Gastrocnemius medialis (tissue), 4 donors: Measurements from ENCODE around the gene LYPLA2.

ENCODE experiments used
- POLR2A ChIP-seq, 2 donors: fragments of 450-650 bp; IDR thresholded peaks; one replicate each; pipeline ENCODE4 v1.6.1; 2017; ENCODE audit warnings: antibody characterized with exemption in 2 of 2, mild to moderate bottlenecking in 2 of 2, moderate library complexity in 2 of 2
- TF ChIP-seq, protein P1 (sequence below), 5 experiments: fragments of 450-650 bp in 3 of 5; fragments of 200-600 bp in 2 of 5; sonication (generic) in 2 of 5; IDR thresholded peaks in 4 of 5; conservative IDR thresholded peaks in 1 of 5; 1 replicate in 4 of 5; 2 replicates in 1 of 5; pipeline ENCODE4 v1.5.1; 2016 to 2019; ENCODE audit warnings: antibody characterized with exemption in 5 of 5, mild to moderate bottlenecking in 3 of 5, moderate library complexity in 3 of 5

DNA sequence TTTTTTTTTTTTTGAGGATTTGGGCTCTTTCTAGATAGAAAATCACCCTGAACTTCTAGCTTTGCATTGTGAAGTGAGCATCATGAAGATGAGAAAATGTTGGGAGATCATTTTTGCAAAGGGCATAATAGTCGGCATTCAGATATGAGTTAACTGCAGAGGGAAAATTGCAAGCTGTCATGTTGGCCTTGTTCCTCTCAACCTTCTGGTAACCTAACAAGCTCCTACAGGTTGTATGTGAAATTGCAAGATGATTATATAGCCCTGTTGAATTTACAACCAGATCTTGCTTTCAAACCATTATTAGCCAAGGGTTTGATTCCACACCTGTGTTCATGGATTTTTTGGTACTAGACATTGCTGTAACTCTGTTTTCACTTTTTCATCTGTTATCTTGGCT is 45.4 kb upstream of the LYPLA2 start:
- TF ChIP-seq POLR2A (IDR thresholded peaks at IDR 0.05) = no peak
- TF ChIP-seq, protein P1, sequence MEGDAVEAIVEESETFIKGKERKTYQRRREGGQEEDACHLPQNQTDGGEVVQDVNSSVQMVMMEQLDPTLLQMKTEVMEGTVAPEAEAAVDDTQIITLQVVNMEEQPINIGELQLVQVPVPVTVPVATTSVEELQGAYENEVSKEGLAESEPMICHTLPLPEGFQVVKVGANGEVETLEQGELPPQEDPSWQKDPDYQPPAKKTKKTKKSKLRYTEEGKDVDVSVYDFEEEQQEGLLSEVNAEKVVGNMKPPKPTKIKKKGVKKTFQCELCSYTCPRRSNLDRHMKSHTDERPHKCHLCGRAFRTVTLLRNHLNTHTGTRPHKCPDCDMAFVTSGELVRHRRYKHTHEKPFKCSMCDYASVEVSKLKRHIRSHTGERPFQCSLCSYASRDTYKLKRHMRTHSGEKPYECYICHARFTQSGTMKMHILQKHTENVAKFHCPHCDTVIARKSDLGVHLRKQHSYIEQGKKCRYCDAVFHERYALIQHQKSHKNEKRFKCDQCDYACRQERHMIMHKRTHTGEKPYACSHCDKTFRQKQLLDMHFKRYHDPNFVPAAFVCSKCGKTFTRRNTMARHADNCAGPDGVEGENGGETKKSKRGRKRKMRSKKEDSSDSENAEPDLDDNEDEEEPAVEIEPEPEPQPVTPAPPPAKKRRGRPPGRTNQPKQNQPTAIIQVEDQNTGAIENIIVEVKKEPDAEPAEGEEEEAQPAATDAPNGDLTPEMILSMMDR (IDR thresholded peaks at IDR 0.05 in 4 of 5, conservative IDR thresholded peaks at IDR 0.05 in 1 of 5) = peak in 2 of 5 experiments; percentile 13 to 19
